DND-41 (cell line): ENCODE measurements around the gene CDK19.
"Not testable (repeated sequence)": the region's sequence is repeated elsewhere in the genome, so short reads cannot be mapped to it uniquely, and the experiment has no call there.

Experiments used
- ATAC-seq: fragments of 200-7000 bp; cut with Tn5 transposase; 3 replicates; pipeline ENCODE4 v1.9.1; 2021; ENCODE audit warnings: low read depth; ENCODE audit not compliant: insufficient read depth
- DNase-seq: peaks from one replicate; pipeline ENCODE4 v3.0.0-alpha.2; 2020
- H2AFZ ChIP-seq: 2 replicates; pipeline ENCODE4 v1.6.0; 2012; ENCODE audit warnings: low read depth, low read length
- H3K27ac ChIP-seq: 2 replicates; pipeline ENCODE4 v1.5.1; 2012; ENCODE audit warnings: low read length, inconsistent platforms
- H3K27me3 ChIP-seq: fragments of 200-600 bp; sonication (generic); 2 replicates; pipeline ENCODE4 v1.6.0; 2012; ENCODE audit warnings: low read length, mild to moderate bottlenecking, inconsistent platforms; ENCODE audit not compliant: insufficient read depth, poor library complexity
- H3K36me3 ChIP-seq: 2 replicates; pipeline ENCODE4 v1.5.1; 2012; ENCODE audit warnings: low read length, inconsistent platforms; ENCODE audit not compliant: insufficient read depth
- H3K4me1 ChIP-seq: 2 replicates; pipeline ENCODE4 v1.5.1; 2012; ENCODE audit warnings: mild to moderate bottlenecking, low read length; ENCODE audit not compliant: insufficient read depth
- H3K4me2 ChIP-seq: 2 replicates; pipeline ENCODE4 v1.6.0; 2012; ENCODE audit warnings: mild to moderate bottlenecking, moderate library complexity, low read length, inconsistent platforms; ENCODE audit not compliant: insufficient read depth
- H3K4me3 ChIP-seq, 2 experiments: fragments of 200-600 bp in 1 of 2; shearing (Covaris generic) in 1 of 2; 2 replicates each; pipeline ENCODE4 v1.5.1; 2012 to 2016; ENCODE audit warnings: inconsistent platforms in 2 of 2, low read length in 2 of 2, mild to moderate bottlenecking in 2 of 2, low read depth in 1 of 2, moderate library complexity in 1 of 2
- H3K79me2 ChIP-seq: 2 replicates; pipeline ENCODE4 v1.6.0; 2012; ENCODE audit warnings: low read length, inconsistent platforms; ENCODE audit not compliant: insufficient read depth
- H3K9ac ChIP-seq: 2 replicates; pipeline ENCODE4 v1.6.0; 2012; ENCODE audit warnings: low read depth, mild to moderate bottlenecking, inconsistent platforms, low read length, moderate library complexity
- H3K9me3 ChIP-seq: 2 replicates; pipeline ENCODE4 v1.5.1; 2012; ENCODE audit warnings: low read length, moderate library complexity, mild to moderate bottlenecking, inconsistent platforms; ENCODE audit not compliant: insufficient read depth, severe bottlenecking
- H4K20me1 ChIP-seq: 2 replicates; pipeline ENCODE4 v1.6.0; 2012; ENCODE audit warnings: low read length; ENCODE audit not compliant: insufficient read depth
- EZH2 ChIP-seq: IDR thresholded peaks from 3 replicates; pipeline ENCODE4 v1.6.1; 2012; ENCODE audit warnings: borderline replicate concordance, low read depth, mild to moderate bottlenecking, moderate library complexity, low read length, inconsistent platforms; ENCODE audit not compliant: severe bottlenecking
- TF ChIP-seq, protein P1 (sequence below): IDR thresholded peaks from 2 replicates; pipeline ENCODE4 v1.5.1; 2012; ENCODE audit warnings: borderline replicate concordance, low read length, moderate library complexity, mild to moderate bottlenecking; ENCODE audit not compliant: poor library complexity, severe bottlenecking; ENCODE audit errors: extremely low read depth

The CDK19 gene

DNA sequence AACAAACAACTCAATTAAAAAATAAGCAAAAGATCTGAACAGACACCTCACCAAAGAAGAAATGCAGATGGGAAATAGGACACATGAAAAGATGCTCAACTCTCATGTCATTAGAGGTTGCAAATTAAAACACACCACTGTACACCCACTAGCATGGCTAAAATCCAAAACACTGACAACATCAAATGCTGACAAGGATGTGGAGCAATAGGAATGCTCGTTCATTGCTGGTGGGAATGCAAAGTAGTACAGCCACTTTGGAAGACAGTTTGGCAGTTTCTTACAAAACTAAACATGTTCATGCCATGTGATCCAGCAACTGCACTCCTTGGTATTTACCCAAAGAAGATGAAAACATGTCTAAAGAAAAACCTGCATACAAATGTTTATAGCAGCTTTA is 47.2 kb downstream of the CDK19 start:
- no peak overlapping the region for H3K9ac ChIP-seq
- TF ChIP-seq, protein P1, sequence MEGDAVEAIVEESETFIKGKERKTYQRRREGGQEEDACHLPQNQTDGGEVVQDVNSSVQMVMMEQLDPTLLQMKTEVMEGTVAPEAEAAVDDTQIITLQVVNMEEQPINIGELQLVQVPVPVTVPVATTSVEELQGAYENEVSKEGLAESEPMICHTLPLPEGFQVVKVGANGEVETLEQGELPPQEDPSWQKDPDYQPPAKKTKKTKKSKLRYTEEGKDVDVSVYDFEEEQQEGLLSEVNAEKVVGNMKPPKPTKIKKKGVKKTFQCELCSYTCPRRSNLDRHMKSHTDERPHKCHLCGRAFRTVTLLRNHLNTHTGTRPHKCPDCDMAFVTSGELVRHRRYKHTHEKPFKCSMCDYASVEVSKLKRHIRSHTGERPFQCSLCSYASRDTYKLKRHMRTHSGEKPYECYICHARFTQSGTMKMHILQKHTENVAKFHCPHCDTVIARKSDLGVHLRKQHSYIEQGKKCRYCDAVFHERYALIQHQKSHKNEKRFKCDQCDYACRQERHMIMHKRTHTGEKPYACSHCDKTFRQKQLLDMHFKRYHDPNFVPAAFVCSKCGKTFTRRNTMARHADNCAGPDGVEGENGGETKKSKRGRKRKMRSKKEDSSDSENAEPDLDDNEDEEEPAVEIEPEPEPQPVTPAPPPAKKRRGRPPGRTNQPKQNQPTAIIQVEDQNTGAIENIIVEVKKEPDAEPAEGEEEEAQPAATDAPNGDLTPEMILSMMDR = no peak
- TF ChIP-seq EZH2 = no peak
- H3K27me3 ChIP-seq = no peaks in the 10 kb centered on the region
- H3K4me3 ChIP-seq = no peak overlapping the region
- no peak overlapping the region for H2AFZ ChIP-seq
- H3K4me2 ChIP-seq = no peak overlapping the region
- peaks cover 2% of the 10 kb centered on the region for H3K9me3 ChIP-seq
- H3K79me2 ChIP-seq = no peaks in the 10 kb centered on the region
- H3K36me3 ChIP-seq = peaks cover 18% of the 10 kb centered on the region
- H4K20me1 ChIP-seq = no peaks in the 10 kb centered on the region
- H3K4me1 ChIP-seq = no peaks in the 10 kb centered on the region
- ATAC-seq (no peak), DNase-seq (no peak)
- no peak overlapping the region for H3K27ac ChIP-seq

DNA sequence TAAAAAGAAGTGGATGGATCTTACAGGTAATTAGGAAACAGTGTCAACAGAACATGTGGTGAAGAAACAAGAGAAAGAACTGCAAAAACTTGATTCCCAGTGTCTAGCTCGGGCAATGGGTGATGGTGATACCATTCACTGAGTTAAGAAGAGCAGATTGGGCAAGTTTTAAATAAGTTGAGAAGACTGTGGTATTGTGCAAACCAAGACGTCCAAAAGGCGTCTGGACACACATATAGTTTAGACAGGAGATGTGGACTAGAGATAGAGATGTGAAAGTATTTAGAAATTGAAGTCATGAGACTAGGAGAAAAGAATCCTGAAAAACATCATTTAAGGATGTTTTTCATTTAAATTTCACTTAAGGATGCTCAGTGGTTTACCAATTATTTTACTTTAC is 53.9 kb downstream of the CDK19 start:
- no peaks in the 10 kb centered on the region for H4K20me1 ChIP-seq
- no peak overlapping the region for H3K27ac ChIP-seq
- no peak overlapping the region for H3K4me3 ChIP-seq
- H3K9me3 ChIP-seq = no peaks in the 10 kb centered on the region
- no peak for TF ChIP-seq EZH2
- TF ChIP-seq, protein P1 = no peak
- no peaks in the 10 kb centered on the region for H3K27me3 ChIP-seq
- ATAC-seq = no peak
- peaks cover 4% of the 10 kb centered on the region; the same call in 1 of the 2 replicates for H3K36me3 ChIP-seq
- H3K9ac ChIP-seq = no peak overlapping the region
- no peak overlapping the region for H3K4me2 ChIP-seq
- 0 out of 2 replicates have a peak, but pooled peaks cover 5% of the 10 kb centered on the region for H3K79me2 ChIP-seq
- no peaks in the 10 kb centered on the region for H3K4me1 ChIP-seq
- no peak overlapping the region for H2AFZ ChIP-seq
- DNase-seq = no peak

DNA sequence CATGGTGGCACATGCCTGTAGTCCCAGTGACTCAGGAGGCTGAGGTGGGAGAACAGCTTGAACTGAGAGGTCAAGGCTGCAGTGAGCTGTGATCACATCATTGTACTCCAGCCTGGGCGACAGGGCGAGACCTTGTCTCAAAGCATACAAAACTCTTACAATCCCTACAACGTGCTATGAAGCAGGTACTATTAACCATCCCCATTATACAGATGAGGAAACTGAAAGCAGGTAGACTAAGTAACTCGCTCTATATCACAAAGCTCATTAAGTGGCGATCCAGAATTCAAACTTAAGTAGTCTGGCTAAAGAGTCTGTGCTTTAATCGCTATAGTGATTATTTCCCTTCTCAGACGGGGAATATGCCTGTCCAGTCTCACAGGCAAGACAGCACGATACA is 54.7 kb downstream of the CDK19 start:
- H3K27me3 ChIP-seq = no peaks in the 10 kb centered on the region
- H4K20me1 ChIP-seq = no peaks in the 10 kb centered on the region
- H3K36me3 ChIP-seq = peaks cover 4% of the 10 kb centered on the region; the same call in 1 of the 2 replicates
- peaks cover 6% of the 10 kb centered on the region; the same call in 1 of the 2 replicates for H3K79me2 ChIP-seq
- no peak overlapping the region for H3K4me2 ChIP-seq
- no peak overlapping the region for H3K9ac ChIP-seq
- H2AFZ ChIP-seq = no peak overlapping the region
- ATAC-seq (no peak), DNase-seq (no peak)
- no peak for TF ChIP-seq EZH2
- H3K27ac ChIP-seq = no peak overlapping the region
- no peak overlapping the region for H3K4me3 ChIP-seq
- no peaks in the 10 kb centered on the region for H3K4me1 ChIP-seq
- no peaks in the 10 kb centered on the region for H3K9me3 ChIP-seq

DNA sequence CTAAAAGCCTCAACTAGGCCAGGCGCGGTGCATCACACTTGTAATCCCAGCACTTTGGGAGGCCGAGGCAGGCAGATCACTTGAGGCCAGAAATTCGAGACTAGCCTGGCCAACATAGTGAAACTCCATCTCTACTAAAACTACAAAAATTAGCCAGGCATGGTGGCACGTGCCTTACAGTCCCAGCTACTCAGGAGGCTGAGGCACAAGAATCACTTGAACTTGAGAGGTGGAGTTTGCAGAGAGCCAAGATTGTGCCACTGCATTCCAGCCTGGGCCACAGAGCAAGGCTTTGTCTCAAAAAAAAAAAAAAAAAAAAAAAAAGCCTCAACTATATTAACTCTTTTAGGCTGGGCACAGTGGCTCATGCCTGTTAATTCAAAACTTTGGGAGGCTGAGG is 55.2 kb downstream of the CDK19 start:
- H2AFZ ChIP-seq, H4K20me1 ChIP-seq, DNase-seq, H3K27ac ChIP-seq, H3K79me2 ChIP-seq, H3K27me3 ChIP-seq, H3K9ac ChIP-seq, H3K4me3 ChIP-seq, H3K36me3 ChIP-seq, H3K4me1 ChIP-seq, H3K9me3 ChIP-seq, ATAC-seq, H3K4me2 ChIP-seq: not testable (repeated sequence)
